ENCODE data around the gene SLC35F3. TPM values are rescaled to one million over a fixed set of nuclear protein-coding genes. Genes with fewer than 3 reads are reported as not detected.

SLC35F3 gene
- total RNA-seq, 1 donor from 2014 or later, result not detected

GRCh38 chr1:234270093-234270492 lies 365.6 kb downstream of the SLC35F3 start:
- no peaks in the 10 kb centered on the region for H3K36me3 Mint-ChIP-seq (ENCODE audit: low read depth)
- H3K4me3 Mint-ChIP-seq, result no peak overlapping the region
- intact Hi-C loops (cut with micrococcal nuclease), result no loop called here
- no peaks in the 10 kb centered on the region for H3K9me3 Mint-ChIP-seq
- no peak for ATAC-seq (ENCODE audit: low read depth)
- no peak for DNase-seq
- H3K27me3 Mint-ChIP-seq, result peaks cover 23% of the 10 kb centered on the region
- TF ChIP-seq CTCF (IDR thresholded peaks at IDR 0.05), result no peak
- POLR2A ChIA-PET, result no interaction called here
- no peaks in the 10 kb centered on the region for H3K4me1 Mint-ChIP-seq
- CTCF ChIA-PET, result no interaction called here
- H3K27ac Mint-ChIP-seq, result no peak overlapping the region

- Mint-ChIP-seq H3K4me1 (no peaks in the 10 kb centered on the region), H3K27ac (no peak overlapping the region), H3K36me3 (ENCODE audit: low read depth) (no peaks in the 10 kb centered on the region), H3K4me3 (no peak overlapping the region), H3K9me3 (no peaks in the 10 kb centered on the region), H3K27me3 (peaks cover 21% of the 10 kb centered on the region)
- DNase-seq (no peak), ATAC-seq (ENCODE audit: low read depth) (no peak)
- ChIA-PET CTCF (no interaction called here), POLR2A (no interaction called here)
- intact Hi-C loops (cut with micrococcal nuclease), result no loop called here
- no peak for TF ChIP-seq CTCF (IDR thresholded peaks at IDR 0.05)
Observed at GRCh38 chr1:234270581-234271242, 366.2 kb downstream of the SLC35F3 start.

- Mint-ChIP-seq H3K27me3 (peaks cover 24% of the 10 kb centered on the region), H3K4me1 (no peaks in the 10 kb centered on the region), H3K9me3 (no peaks in the 10 kb centered on the region), H3K36me3 (ENCODE audit: low read depth) (no peaks in the 10 kb centered on the region), H3K27ac (no peak overlapping the region), H3K4me3 (no peak overlapping the region)
- no peak for TF ChIP-seq CTCF (IDR thresholded peaks at IDR 0.05)
- intact Hi-C loops (cut with micrococcal nuclease), result no loop called here
- POLR2A ChIA-PET, result no interaction called here
- no peak for DNase-seq
- CTCF ChIA-PET, result no interaction called here
- ATAC-seq (ENCODE audit: low read depth), result no peak
Observed at GRCh38 chr1:234271243-234271606, 366.7 kb downstream of the SLC35F3 start.

- Mint-ChIP-seq H3K9me3 (no peaks in the 10 kb centered on the region), H3K27ac (no peak overlapping the region), H3K4me1 (no peaks in the 10 kb centered on the region), H3K4me3 (no peak overlapping the region), H3K36me3 (ENCODE audit: low read depth) (no peaks in the 10 kb centered on the region), H3K27me3 (peaks cover 27% of the 10 kb centered on the region)
- ATAC-seq (ENCODE audit: low read depth), result no peak
- intact Hi-C loops (cut with micrococcal nuclease), result no loop called here
- TF ChIP-seq CTCF (IDR thresholded peaks at IDR 0.05), result no peak
- ChIA-PET POLR2A (no interaction called here), CTCF (no interaction called here)
- no peak for DNase-seq
Observed at GRCh38 chr1:234272656-234273312, 368.3 kb downstream of the SLC35F3 start.

GRCh38 chr1:234273981-234274380 lies 369.5 kb downstream of the SLC35F3 start:
- ChIA-PET CTCF (no interaction called here), POLR2A (no interaction called here)
- intact Hi-C loops (cut with micrococcal nuclease), result no loop called here
- no peak overlapping the region for H3K27ac Mint-ChIP-seq
- no peaks in the 10 kb centered on the region for H3K36me3 Mint-ChIP-seq (ENCODE audit: low read depth)
- ATAC-seq (ENCODE audit: low read depth) (no peak), DNase-seq (no peak)
- H3K4me1 Mint-ChIP-seq, result no peaks in the 10 kb centered on the region
- peaks cover 29% of the 10 kb centered on the region for H3K27me3 Mint-ChIP-seq
- TF ChIP-seq CTCF (IDR thresholded peaks at IDR 0.05), result no peak
- H3K4me3 Mint-ChIP-seq, result no peak overlapping the region
- H3K9me3 Mint-ChIP-seq, result no peaks in the 10 kb centered on the region
